HG03064 (cell line): ENCODE data around the gene TSPAN10.

ENCODE experiments used
- ATAC-seq: cut with Tn5 transposase; IDR thresholded peaks from one replicate; pipeline ENCODE4 v1.9.1; 2021; ENCODE audit warnings: low read depth; ENCODE audit not compliant: unreplicated experiment

TSPAN10 gene

DNA sequence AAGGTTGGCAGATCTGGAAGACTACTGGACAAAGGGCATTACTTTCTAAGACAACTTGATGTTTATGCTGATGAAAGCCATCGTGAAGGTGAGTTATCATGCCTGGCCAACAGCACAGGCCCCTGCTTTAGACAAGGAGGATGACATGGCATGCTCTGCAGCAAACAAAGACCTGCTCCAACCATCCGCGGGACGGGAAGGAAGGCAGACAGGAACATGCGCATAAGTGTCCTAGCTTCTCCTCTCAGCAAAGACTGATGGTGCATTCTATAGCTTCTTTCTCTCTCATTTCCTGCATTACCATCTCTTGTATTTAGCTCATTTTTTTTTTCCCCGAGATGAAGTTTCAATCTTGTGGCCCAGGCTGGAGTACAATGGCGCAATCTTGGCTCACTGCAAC lies 5.5 kb upstream of the TSPAN10 start:
- ATAC-seq, result no peak

GRCh38 chr17:81635431-81635830 lies 1.6 kb upstream of the TSPAN10 start:
- no peak for ATAC-seq

- no peak for ATAC-seq
These were observed 957 bp upstream of the TSPAN10 start for GRCh38 chr17:81635973-81636504.

- ATAC-seq, result no peak
These were observed 1.7 kb downstream of the TSPAN10 start for GRCh38 chr17:81638683-81639082.

GRCh38 chr17:81640011-81640410 lies 3.0 kb downstream of the TSPAN10 start:
- ATAC-seq, result no peak

DNA sequence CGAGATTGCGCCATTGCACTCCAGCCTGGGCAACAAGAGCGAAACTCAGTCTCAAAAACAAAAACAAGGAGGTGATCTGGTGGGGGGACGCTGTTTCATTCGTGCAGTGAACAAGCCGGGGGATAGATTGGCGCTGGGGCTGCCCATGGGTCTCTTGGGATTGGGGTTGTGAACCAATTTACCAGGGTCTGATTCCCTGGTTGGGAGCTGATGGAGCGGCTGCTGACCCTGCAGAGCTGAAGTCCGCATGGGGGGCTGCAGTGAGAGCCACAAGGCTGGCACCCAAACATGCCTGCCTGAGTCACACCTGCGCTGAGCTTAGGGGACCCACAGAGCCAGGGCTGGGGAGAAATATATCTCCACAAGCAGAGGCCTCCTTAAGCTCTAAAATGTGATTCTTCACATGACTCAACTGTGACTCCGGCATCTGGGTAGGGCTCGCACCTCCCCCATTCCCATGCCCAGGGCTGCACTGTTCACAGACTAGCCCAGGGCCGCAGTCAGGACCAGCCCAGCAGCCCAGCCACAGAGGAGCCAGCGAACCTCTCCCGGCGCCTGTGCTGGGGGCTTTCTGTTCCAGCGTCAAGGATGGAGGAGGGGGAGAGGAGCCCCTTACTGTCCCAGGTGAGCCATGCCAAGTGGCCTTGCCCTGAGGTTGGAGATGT lies 5.0 kb downstream of the TSPAN10 start:
- no peak for ATAC-seq

DNA sequence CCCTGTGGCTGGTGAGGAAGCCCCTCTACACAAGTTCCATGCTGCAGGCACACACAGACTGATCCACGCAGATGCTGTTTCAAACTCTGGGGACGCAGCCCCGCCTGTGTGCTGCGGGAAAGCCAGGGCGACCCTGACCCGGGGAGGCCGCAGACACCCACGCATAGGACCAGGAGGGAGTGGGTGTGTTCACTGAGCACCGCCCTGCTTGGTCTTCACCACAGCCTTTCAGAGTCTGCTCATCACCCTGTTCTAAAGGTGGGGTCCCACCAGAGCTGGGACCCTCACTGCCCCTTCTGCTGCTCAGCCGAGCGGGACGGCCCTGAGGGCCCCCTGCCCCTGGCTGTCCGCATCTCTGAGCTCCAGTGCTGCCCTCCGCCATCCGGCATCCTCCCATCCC lies 7.5 kb downstream of the TSPAN10 start:
- ATAC-seq, result no peak

GRCh38 chr17:81644976-81645952 lies 8.3 kb downstream of the TSPAN10 start:
- ATAC-seq, result no peak

- ATAC-seq, result no peak
These were observed 10.0 kb downstream of the TSPAN10 start for GRCh38 chr17:81646869-81647600.

- no peak for ATAC-seq
These were observed 10.6 kb downstream of the TSPAN10 start for GRCh38 chr17:81647640-81648012.

DNA sequence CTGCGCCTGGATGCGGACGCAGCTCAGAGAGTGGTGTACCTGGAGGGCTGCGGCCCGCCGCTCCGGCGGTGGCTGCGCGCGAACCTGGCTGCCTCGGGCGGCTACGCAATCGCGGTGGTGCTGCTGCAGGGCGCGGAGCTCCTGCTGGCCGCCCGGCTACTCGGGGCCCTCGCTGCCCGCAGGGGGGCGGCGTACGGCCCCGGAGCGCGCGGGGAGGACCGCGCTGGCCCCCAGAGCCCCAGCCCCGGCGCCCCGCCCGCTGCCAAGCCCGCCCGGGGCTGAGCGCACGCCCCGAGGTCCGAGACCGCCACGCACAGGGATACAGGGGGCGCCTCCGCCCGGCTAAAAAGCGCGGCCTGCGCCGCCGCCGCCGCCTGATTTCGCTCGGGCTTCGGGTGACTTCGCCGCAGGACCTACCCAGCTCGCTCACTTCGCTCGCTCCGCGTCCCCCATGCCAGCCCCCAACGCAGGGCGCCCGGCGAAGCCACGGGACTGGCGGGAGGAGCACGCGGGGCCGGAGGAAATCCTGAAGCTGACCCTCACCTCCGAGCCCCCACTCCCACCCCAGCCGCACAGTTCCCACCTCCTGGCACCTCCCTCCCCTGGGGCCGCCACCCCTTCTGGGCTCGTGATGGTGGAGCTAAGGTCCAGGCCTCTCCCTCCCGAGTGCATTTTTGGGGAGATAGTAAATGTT lies 11.2 kb downstream of the TSPAN10 start:
- ATAC-seq, result no peak

GRCh38 chr17:81648707-81649085 lies 11.7 kb downstream of the TSPAN10 start:
- ATAC-seq, result no peak

DNA sequence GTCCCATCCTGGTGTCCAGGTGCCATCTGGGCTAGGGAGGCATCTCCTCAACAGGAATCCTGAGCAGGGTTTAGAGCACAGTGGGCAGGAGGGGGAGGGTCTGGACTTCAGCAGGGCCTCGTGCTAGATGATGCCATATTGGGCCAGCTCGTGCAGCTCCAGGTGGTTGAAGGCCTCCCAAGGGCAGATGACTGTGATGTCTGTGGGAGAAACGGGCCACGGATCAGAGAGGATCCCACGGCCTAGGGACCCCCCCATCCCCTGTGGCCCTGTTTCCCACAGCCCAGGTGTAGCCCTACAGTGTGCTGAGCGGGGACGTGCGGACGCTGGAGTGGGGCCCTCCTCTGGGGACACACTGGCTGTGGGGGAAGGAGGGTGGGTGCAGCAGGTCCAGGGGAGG lies 14.0 kb downstream of the TSPAN10 start:
- ATAC-seq, result no peak

DNA sequence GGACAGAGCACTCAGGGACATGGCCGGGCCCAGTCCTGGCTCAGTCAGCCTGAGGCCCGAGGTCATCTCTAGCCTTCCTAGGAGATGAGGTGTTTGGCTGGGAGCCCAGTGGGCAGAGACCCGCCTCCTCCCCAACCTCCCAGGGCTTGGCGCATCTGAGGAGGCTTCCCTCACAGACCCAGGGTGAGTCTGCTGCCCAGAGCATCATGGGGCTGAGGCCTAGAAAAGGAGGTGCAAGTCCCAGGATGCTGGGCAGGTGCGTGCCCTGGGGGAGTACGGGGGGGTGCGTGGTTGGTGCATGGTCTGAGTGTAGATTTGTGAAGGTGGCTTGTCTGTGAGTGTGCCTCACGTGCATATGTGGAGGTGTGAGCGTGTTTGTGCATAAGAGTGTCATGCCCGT lies 14.7 kb downstream of the TSPAN10 start:
- no peak for ATAC-seq

DNA sequence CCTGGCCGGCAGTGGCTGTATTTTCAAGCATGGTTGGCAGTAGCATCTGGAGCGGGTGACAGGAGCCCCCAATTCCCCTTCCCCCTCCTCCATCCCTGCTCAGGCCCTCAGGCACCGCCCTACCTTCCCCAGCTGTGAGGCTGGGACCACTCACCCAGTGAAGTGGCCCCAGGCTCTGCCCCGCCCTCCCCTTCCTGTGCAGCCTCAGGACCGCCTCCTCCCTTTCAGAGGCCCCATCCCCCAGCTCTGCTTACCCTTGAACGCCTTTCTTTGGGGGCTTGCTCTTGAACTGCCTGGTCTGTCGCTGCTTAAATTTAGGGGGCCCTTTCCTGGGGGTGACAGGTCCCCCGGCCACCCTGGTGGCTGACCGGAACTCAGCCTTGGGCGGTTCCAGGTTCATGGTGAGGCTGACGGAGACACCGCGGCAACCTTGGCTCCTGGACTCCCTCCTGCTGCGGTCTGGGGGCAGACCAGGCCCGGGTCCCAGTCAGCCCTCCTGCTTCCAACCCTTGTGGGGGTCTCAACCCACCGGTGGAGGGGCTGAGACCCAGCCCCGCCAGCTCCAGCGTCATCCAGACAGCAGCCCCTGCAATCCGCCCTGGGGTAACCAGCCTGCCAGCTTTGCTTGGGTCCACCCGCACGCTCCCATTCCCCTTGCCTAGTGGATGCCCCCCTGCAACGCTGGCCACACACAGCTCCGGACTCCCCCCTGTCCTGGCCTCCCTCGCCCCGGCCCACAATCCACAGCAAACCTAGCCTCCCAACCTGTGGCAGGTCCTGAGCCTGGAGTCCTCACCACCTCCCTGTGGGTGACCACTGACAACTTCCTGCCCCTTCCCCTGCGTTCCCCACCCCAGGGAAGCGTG lies 16.1 kb downstream of the TSPAN10 start:
- ATAC-seq, result no peak

DNA sequence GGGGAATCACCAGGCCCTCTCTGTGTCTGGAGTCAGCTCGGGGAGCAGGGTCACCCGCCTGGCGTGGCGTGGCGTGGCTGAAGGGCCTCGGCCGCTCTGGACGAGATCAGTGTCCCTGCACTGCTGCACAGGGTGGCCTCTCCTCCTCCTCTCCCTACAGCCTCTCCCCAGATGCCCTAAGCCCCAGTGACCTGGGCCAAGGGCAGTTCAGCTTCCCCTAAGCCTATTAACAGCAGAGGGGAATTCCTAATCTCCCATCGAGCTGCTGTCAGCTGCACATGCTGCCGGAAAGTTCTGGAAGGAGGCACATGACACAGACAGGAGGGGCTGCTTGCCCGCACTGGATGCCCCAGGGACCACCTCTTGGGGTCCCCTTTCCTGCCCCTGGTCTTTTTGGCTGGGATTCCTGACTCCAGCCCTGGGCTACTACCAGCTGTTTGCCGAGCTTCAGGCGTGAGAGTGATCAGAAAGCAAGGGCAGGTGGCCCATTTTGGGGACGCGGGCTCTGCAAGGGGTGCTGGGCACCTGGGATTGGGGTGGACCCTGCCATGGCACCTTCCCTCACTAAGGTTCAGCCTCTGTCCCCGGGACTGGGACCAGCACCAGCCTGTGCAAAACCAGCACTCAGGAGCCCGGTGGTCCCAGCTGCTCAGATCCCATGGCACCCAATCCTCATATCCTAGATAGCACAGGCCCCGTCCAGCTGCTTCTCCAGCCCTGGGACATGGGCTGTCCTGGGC lies 18.6 kb downstream of the TSPAN10 start:
- no peak for ATAC-seq

DNA sequence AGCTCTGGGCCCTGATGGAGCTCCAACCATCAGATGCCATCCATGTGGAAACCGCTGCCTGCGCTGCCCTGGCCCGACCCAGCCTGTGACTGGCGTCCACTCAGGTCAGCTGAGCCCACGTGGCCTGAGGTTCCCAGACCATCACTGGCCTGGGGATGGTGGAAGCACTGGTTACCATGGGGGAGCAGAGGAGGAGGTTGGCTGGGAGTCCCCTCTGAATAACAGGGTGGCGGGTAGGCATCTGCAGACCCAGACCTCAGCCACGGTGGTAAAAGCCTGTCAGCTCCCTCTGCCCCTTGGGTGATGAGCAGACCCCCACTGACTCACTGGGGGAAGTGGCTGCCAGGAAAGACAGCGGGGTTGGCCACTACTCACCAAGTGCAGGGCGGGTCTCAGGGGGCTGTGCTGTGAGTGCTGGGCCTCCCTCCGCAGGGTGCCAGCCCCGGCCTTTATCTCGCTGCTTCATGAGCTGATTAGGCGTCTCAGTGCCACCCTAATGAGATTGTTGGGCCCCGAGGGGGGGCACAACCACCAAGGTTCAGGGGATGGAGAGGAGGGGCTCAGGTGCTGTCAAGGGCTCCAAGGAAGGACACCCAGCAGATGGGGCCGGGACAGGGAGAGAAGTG lies 19.2 kb downstream of the TSPAN10 start, which contains the start of gene PDE6G:
PDE6G (minus strand) TSS at position 425 of the 626 bp plus-strand sequence. CDS start 3,237 bp downstream, outside the sequence.
- no peak for ATAC-seq

DNA sequence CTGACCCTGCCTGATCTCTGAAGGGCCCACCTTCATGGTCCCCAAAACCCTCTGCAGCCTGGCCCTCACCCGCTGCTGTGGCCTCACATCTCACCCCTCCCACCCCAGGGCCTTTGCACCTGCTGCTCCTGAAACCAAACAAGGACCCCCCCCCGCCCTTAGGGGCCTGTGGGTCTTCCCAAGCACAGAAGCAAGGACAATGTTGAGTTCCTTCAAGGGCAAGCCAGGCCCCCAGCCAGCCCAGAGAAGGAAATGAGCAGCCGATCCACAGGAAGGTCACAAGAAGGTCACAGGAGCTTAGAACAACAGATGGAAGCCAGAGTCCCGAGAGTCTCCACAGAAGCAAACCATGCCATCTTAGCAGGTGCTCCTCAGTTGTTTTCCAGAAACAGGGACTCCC lies 19.8 kb downstream of the TSPAN10 start:
- ATAC-seq, result no peak
